Right lobe of liver (tissue), 4 donors: ENCODE data around the gene SSUH2.

Experiments used
- CTCF ChIP-seq, 4 donors: fragments of 200-600 bp in 3 of 4; fragments of 450-650 bp in 1 of 4; IDR thresholded peaks; one replicate each; pipeline versions ENCODE4 v1.5.1 to v1.8.0; 2016 to 2022; ENCODE audit warnings: antibody characterized with exemption in 4 of 4, mild to moderate bottlenecking in 2 of 4
- POLR2A ChIP-seq: fragments of 450-650 bp; IDR thresholded peaks from one replicate; pipeline ENCODE4 v1.6.1; 2017; ENCODE audit warnings: antibody characterized with exemption, mild to moderate bottlenecking
- donor health status: DM: no; HTN: no; CAD: no.
- donor health status: DM: no; HTN: no; CAD: no.
- donor health status: DM: no; HTN: yes; CAD: no.

- TF ChIP-seq CTCF (IDR thresholded peaks at IDR 0.05), result no peak
- TF ChIP-seq POLR2A, result no peak
Observed at GRCh38 chr3:8646313-8646938, 1.8 kb upstream of the SSUH2 start.
